HG03558 (cell line): ENCODE results near the gene AK3.
A peak's percentile ranks its signal among the peaks of the same experiment; 100 is the strongest.
"Not testable (repeated sequence)": the region's sequence is repeated elsewhere in the genome, so short reads cannot be mapped to it uniquely, and the experiment has no call there.

ENCODE experiments used
- ATAC-seq: cut with Tn5 transposase; IDR thresholded peaks from one replicate; pipeline ENCODE4 v1.9.1; 2021; ENCODE audit warnings: moderate number of reproducible peaks; ENCODE audit not compliant: unreplicated experiment; ENCODE audit errors: extremely low read depth

The AK3 gene

DNA sequence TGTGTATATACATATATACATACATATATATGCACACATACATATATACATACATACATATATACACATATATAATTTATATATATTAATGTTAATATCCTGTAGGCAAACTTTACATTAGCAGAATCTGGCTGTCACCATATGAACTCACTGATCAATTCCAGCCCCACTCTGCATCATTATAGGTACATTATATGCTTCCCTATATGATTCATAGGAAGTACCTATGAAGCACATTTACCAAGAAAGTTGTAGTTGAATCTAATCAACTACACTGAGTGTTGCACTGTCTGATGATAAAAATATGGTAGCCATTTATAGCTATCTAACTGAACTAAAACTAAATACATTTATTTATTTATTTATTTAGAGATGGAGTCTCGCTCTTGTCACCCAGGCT lies 69.3 kb downstream of the AK3 start:
- no peak for ATAC-seq

- ATAC-seq, result no peak
Measured at GRCh38 chr9:4670591-4670990, 70.4 kb downstream of the AK3 start.

- ATAC-seq, result no peak
Measured at GRCh38 chr9:4669890-4670289, 71.1 kb downstream of the AK3 start.

DNA sequence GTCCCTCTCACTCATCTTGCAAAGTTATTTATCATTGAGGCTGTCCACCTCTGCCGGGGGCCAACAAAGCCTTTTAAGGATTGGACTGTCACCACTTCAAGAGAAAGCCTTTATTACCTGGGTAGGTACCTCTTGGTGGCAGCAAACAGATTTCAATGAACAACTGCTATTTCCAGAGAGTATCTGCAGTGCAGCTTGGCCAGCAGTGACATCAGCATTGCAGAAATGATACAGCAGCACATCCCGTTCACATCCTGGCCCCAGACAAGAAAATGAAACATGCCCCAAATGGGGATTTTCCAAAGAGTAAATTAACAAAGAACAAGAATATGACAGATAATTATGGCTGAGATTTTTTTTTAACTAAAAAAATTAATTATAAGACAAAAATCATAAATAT lies 72.4 kb downstream of the AK3 start:
- ATAC-seq, result no peak

- no peak for ATAC-seq
Measured at GRCh38 chr9:4667681-4668080, 73.3 kb downstream of the AK3 start.

- no peak for ATAC-seq
Measured at GRCh38 chr9:4666042-4666699, 74.8 kb downstream of the AK3 start, which contains the start of gene SPATA6L. Gene SPATA6L, minus strand, starts transcription at chr9:4666480. Its CDS starts 230 bp downstream, at chr9:4666250.

GRCh38 chr9:4665357-4665756 lies 75.6 kb downstream of the AK3 start:
- no peak for ATAC-seq

GRCh38 chr9:4663956-4664355 lies 77.0 kb downstream of the AK3 start:
- ATAC-seq, result no peak

DNA sequence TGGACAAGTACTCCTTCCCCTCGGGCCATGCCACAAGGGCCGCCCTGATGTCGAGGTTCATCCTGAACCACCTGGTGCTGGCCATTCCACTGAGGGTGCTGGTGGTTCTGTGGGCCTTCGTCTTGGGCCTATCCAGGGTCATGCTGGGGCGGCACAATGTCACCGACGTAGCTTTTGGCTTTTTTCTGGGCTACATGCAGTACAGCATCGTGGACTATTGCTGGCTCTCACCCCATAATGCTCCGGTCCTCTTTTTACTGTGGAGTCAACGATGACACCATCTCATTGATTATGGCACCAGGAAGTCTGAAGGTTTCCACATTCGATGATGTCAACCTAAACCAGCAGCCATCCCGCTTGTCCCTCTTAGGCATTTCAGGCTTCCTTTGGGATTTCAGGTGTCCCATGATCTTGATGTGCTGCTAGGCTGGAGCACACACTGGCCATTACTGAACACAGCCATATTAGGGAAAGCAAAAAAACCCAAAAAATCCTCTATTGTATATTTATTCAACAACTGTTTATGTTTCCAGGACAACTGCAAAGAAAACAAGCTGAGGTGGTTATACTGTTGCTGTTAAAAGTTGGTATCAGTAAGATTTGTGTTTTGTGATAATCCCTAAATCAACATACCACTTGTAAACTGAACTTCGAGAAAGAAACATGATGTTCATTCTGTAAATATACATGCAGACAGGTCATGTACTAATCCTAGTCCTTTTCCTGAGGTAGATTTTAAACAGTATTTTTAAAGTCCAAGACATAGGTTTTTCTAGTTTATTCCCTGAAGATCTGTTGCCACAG lies 77.8 kb downstream of the AK3 start:
- ATAC-seq, result no peak

- ATAC-seq, result peak; percentile 66
Measured at GRCh38 chr9:4662108-4662988, 78.7 kb downstream of the AK3 start, which contains the start of gene PLPP6. Gene PLPP6, plus strand, starts transcription at chr9:4662294. Its CDS starts 82 bp downstream, at chr9:4662376.

- no peak for ATAC-seq
Measured at GRCh38 chr9:4661611-4662010, 79.4 kb downstream of the AK3 start.

DNA sequence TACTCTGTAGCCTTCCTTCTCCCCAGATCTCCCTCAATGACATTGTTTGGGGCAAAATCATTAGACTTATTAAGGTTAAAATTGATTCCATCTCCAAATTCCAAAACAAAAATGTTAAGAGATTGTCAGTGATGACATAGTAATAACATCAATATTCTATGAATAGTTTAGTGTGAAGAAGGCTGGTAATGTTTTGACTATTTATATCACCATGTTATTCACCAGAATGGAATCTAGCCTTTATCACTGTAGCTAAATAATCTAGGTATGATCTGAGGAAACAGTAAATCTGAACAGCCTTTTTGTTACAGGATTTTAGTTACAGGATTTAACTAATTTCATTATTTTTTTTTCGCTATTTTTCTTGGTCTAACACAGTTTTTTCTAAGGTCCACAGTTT lies 79.8 kb downstream of the AK3 start:
- no peak for ATAC-seq

DNA sequence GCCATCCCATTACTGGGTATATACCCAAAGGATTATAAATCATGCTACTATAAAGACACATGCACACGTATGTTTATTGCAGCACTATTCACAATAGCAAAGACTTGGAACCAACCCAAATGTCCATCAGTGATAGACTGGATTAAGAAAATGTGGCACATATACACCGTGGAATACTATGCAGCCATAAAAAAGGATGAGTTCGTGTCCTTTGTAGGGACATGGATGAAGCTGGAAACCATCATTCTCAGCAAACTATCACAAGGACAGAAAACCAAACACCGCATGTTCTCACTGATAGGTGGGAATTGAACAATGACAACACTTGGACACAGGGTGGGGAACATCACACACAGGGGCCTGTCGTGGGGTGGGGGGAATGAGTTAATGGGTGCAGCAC lies 80.3 kb downstream of the AK3 start:
- not testable (repeated sequence) for ATAC-seq
